HL-60/S4 treated with phorbol 12-myristate 13-acetate at 8.2 ng/mL for 4 days and 3 days (cell line): ENCODE data around the gene ANKDD1B.

Experiments used
- in situ Hi-C: fragments of 300-500 bp; cut with MboI; formaldehyde crosslinking; loops from 2 replicates; pipeline ENCODE4 v1.15.0; 2022; ENCODE audit warnings: low sequenced_read_pairs

ANKDD1B gene

DNA sequence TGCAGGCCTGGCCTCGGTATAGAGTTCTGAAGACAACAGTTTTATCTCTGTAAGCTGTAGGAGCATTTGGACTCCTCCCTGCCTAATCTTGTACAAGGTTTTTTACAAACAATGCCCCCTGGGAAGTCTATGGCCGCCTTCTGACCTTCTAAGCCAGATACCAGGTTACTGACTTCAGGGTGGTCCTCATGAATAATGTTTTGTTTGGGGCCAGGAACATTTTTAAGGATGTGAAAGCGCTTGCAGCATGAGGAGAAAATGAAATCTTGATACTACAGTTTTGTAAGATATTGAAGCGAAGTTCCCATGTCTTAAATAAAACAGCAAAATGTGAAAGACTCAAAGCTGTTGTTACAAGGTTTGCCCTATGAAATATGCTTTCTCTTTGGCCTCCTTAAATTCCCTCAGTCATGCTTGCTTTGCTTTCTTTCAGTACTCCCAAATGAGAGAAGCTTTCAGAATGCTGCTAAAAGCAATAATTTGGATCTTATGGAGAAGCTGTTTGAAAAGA is 5.2 kb downstream of the ANKDD1B start:
- in situ Hi-C loops = no loop called here

GRCh38 chr5:75616971-75617621 is 5.8 kb downstream of the ANKDD1B start:
- in situ Hi-C loops = no loop called here

- in situ Hi-C loops = no loop called here
Observed at GRCh38 chr5:75617736-75618352, 6.6 kb downstream of the ANKDD1B start.

DNA sequence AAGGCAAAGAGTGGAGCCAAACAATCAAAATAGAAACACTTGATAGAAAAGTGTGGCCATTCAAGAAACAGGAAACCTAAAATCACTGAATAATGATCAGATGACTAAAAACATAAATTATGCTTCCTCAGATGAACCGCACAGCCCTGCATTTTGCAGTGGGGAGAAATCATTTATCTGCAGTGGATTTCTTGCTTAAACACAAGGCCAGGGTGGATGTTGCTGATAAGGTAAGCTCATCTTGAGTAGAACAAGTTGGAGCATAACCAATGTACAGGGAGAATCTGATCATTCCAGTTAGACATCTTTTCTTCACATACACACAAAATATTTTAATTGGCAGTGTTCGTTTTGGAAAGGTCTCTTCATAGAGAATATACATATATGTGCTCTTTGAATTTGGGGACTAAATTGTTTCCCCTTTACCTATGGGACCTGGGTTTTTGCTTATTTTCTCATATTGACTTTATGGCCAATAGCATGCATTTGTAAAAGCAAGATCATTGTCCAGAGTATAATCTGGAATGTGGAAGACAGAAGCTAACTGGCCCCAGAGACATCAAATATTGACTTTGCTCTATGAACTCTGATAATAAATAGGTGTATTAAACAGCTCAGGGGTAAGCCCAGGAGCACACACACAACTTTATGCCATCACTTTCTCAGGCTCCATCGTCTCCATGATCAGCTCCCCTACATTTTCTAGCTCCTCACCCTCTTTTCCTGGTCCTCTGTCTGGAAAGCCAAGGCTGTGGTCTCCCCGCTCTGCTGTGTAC is 9.1 kb downstream of the ANKDD1B start:
- in situ Hi-C loops = no loop called here

DNA sequence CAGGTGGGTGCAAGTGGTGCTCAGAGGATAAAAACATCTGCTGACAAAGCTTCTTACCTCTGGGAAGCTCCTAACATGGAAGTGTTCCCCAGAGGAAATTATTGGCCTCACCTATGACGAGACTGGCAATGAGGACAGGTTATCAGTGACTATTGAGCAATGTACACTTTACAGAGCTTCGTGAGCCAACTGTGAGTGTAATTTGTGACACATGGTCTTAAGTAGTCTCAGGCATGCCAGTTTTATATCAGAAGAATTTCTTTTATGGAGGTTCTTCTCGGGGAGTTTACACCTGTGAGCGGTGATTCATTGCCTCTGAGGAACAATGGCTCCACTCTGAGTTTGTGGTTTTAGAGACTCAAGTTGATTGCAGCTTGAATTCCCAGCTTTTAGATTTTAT is 11.3 kb downstream of the ANKDD1B start:
- in situ Hi-C loops = no loop called here

- in situ Hi-C loops = no loop called here
Observed at GRCh38 chr5:75623846-75624245, 12.6 kb downstream of the ANKDD1B start.

- in situ Hi-C loops = no loop called here
Observed at GRCh38 chr5:75626959-75627358, 15.7 kb downstream of the ANKDD1B start.

DNA sequence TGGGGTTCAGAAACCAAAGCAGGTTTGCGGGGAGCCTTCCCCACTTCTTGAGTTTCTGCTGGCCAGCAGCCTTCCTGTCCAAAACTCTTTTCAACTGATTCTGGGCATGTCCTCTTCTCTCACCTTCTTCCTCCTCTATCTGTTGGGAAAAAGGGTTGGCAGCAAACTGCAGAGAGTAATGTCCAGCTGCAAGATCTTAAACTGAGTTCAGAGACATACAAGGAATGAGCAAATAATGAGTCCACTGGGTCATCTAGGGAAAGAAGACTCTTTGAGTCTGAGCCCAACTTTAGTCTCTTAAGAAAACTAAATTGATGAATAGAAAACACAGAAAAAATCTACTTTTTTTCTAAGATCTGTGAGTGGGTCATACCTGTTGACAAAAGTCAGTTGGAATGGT is 16.5 kb downstream of the ANKDD1B start:
- in situ Hi-C loops = no loop called here

DNA sequence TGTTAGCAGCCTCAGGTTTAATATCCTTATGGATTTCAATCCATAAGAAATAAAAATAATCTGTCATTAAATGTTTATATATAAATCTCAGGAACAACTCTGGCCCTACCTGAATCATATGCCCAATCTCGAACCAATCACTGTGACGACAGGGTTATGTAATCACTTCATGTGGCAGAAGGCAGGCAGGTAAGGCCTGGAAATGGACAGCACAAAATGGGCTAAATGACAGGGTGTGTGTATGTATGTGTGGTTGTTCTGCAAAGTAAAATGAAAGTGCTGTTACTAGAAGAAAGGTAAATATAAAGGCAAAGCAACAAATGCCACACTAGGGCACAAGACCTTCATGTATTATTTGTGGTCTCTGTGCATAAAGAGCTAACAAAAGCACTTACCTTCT is 19.6 kb downstream of the ANKDD1B start:
- in situ Hi-C loops = no loop called here

- in situ Hi-C loops = no loop called here
Observed at GRCh38 chr5:75632321-75632720, 21.1 kb downstream of the ANKDD1B start.

GRCh38 chr5:75637949-75638348 is 26.7 kb downstream of the ANKDD1B start:
- in situ Hi-C loops = no loop called here

DNA sequence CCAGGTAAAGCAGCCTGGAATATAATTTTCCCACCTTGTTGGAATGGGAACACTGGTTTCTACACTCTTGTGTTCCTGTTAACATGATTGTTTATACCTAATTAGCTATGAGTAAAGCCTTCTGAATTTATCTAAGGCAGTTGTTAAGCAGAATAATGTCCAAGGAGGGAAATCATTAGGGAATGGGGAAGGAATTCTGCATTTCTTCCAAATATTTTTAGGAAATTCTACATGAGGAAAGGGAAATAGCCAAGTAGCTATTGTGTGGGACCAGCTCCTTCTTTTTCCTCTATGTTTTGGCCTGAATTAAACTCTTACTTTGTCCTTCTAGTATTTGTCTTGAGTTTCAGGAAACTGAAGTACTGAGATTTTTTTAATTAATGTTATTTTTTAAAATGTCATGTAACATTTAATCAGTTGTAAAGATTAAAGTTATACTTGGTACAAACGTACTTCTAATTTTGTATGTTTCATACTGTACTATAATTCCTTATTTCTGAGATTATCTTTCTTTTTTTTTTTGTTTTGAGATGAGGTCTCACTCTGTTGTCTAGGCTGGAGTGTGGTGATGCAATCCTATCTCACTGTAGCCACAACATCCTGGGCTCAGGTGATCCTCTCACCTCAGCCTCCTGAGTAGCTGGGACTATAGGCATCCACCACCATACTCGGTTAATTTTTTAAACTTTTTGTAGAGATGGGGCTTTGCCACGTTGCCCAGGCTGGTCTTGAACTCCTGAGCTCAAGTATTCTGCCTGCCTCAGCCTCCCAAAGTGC is 28.5 kb downstream of the ANKDD1B start:
- in situ Hi-C loops = no loop called here

DNA sequence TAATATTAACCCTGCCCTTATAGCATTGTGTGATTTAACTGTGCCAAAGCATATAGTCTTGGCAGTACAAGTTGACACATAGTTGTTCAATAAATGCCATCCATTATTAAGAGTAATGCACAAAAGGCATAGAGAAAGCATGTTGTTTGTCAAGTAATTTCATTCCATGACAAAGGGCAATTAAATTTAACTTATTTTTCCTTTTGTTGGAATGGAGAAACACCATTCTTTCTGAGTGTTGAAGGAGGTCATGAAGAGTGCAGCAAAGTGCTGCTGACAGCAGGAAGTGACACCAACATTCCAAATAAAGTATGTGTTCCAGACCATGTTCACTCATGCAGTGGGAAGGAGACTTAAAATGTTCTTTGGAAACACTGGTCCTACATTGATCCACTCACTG is 29.1 kb downstream of the ANKDD1B start:
- in situ Hi-C loops = no loop called here

- in situ Hi-C loops = no loop called here
Observed at GRCh38 chr5:75640826-75641225, 29.6 kb downstream of the ANKDD1B start.

DNA sequence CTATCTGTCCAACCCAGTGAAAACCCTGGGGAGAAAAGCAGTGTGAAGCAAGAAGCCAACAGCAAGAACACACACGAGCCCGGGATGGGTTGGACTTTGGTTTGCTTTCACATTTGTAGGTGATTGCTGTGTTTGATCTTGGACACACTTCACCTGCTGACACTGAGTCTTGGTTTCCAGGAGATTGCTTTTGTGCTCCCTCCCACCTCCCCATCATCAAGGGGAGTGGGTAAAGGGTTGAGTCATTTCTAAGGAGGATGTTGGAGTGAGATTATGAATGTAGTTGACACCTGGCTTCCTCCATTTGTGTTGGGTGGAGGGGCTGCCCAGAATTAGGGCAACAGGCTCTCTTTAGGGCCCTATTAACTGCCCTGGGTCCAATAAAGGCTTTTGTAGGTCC is 37.5 kb downstream of the ANKDD1B start:
- in situ Hi-C loops = no loop called here

DNA sequence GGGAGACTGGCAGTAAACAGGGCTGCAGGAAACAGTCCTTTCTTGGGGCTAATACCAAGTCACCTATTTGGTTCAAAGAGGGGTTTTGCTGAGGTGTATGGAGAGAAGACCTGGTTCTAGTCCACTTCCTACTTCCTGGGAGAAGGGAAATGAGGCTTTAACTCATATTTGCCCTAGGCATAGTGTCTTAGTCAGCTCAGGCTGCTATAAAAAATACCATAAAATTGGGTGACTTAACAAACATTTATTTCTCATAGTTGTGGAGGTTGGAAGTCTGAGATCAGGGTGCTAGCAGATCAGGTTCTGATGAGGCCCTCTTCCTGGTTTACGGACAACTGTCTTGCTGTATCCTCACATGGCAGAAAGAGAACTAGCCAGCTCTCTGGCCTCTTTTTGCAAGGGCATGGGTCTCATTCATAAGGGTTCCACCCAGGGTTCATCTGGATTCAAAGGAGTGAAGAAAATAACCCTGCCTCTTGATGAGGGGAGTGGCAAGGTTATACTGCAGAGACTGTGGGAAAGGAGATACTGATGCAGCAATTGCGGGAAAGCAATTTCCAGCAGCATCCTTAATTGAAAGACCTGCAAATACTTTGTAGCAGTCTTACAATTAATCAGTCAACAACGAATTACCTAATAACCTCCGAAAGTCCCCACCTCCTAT is 40.5 kb downstream of the ANKDD1B start:
- in situ Hi-C loops = no loop called here

- in situ Hi-C loops = no loop called here
Observed at GRCh38 chr5:75653521-75653920, 42.3 kb downstream of the ANKDD1B start.

DNA sequence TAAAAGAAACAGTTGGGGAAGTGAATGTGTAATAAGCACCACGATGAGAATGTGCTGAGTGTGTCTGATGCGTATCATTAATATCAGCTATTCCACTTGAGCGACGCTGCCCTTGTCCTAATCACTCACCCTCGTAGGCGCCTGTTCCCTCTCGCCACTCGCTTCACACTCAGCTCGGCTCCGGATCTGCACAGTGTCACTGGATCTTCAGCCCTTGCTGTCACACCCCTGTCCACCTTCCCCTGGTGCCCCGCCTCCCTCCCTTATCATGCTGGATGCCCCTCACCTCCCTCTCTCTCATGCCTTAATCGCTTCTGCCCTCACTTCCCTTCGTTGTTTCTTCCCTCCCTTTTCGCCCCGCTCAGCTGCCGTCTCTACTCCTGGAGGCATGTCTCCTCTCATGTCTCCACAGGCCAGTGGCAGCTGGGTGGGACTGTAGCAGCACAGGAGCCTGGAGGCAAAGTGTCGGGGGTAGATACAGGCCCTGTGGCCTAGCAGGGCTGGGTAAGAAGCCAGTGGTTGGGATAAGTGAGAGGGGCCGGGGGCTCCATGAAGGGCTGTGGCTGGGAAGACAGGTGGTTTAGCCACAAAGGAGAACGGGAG is 43.5 kb downstream of the ANKDD1B start:
- in situ Hi-C loops = no loop called here

DNA sequence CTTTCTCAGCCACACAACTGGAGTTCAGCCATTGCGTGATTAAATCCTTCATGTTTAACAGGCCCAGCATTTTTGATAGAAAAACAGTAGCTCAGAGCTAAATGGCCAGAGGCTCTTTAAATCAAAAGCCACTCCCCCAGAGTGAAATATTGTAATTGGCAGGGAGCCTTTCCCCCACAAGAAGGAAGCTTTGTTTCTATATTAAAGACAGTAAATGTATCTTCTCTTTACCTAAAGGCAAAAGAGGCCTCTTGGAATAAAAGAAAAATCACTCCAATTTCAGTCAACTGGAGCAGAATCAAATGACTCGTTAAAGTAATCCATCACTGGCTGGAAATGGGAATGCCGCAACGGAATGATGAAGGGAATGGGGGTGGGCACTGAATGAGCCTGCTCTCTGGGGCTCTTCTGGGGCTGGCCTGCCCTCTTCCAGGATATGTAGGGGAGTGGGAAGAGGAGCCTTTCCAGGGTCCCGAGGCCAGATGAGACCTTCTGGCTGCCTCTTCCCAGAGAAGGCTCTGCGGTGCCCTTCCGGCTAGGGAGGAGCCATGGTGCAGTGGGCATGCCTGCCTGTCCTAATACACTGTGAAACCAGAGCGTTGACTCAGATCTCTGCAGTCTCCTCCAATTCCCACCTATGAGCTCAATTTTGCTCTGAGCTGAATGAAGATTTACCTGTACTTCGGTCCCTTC is 45.2 kb downstream of the ANKDD1B start:
- in situ Hi-C loops = no loop called here
